Astrocyte of the cerebellum (primary cell): Measurements from ENCODE around the gene TMC3.

ENCODE experiments used
- DNase-seq: peaks from one replicate; pipeline ENCODE4 v3.0.0-alpha.2; 2011; ENCODE audit warnings: low read depth
- H3K4me3 ChIP-seq: 2 replicates; pipeline ENCODE4 v1.5.1; 2011; ENCODE audit warnings: mild to moderate bottlenecking, low read depth, low read length, moderate library complexity
- in situ Hi-C: cut with HindIII; loops from 2 replicates; pipeline ENCODE4 v1.10.0; 2017; ENCODE audit warnings: low sequenced_read_pairs
- TF ChIP-seq, protein P1 (sequence below): IDR thresholded peaks from 2 replicates; pipeline ENCODE4 v1.5.1; 2012; ENCODE audit warnings: low read length, low read depth, moderate library complexity, mild to moderate bottlenecking; ENCODE audit errors: missing control alignments

The TMC3 gene

DNA sequence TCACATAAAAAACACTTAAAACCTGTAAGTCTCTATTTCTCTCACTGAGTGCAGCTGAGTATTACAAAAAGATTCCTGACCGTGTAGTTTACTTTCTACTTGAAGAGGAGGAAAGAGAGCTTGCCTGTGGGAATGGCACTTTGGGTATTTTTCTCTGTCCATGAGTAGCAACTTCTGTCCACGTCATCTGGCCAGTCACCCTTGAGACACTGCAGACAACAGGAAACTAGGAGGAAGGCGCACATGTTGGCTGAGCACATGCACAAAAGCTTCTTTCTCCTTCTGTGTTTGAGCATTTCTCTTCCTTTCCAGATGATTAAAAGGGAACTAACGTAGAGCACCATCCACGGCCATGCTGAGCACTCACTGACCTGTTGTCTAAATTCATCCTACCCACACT, 69.8 kb downstream of the TMC3 start:
- H3K4me3 ChIP-seq: no peak overlapping the region
- in situ Hi-C loops: no loop called here
- DNase-seq: no peak
- TF ChIP-seq, protein P1, sequence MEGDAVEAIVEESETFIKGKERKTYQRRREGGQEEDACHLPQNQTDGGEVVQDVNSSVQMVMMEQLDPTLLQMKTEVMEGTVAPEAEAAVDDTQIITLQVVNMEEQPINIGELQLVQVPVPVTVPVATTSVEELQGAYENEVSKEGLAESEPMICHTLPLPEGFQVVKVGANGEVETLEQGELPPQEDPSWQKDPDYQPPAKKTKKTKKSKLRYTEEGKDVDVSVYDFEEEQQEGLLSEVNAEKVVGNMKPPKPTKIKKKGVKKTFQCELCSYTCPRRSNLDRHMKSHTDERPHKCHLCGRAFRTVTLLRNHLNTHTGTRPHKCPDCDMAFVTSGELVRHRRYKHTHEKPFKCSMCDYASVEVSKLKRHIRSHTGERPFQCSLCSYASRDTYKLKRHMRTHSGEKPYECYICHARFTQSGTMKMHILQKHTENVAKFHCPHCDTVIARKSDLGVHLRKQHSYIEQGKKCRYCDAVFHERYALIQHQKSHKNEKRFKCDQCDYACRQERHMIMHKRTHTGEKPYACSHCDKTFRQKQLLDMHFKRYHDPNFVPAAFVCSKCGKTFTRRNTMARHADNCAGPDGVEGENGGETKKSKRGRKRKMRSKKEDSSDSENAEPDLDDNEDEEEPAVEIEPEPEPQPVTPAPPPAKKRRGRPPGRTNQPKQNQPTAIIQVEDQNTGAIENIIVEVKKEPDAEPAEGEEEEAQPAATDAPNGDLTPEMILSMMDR: no peak

DNA sequence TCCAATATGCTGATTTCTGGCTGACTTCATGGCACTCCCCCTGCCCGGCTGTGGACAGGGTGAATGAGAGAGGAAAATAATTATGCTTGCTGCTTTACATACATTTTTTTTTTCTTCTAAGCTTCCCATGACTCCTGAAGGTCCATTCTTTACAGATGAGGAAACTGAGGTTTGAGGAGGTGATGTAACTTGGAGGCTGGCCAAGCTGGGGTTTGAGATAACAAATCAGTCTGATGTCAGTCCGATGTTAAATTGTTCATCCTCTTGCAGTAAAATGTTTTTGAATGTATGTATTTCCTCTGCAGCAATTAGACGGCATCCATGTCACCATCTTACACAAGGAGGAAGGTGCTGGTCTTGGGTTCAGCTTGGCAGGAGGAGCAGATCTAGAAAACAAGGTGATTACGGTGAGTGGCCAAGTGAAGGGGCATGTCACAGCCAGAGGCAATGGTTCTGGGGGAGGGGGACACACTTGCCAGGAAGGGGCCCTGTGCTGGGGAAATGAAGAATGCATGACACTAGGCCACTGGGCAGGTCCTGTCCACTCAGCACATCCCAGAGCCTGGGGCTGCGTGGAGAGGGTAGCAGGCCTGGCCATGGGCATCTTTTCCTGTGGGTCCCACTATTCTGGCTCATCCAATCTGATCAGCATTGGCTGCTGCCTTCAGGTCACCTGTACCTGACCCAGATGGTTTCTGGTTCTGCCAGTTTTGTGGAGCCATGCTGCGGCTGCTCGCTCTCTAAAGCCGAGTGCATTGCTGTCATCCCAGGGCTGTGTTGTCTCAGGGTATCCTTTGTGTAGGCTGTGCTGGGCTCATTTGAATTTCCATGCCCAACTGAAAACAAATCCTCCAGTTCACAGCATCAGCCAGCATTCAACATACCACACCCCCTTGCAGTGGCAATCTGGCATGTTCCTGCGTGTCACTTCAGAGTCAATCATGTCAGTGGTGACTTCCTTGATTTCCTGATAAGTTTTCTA, 70.5 kb downstream of the TMC3 start:
- in situ Hi-C loops: no loop called here
- TF ChIP-seq, protein P1: no peak
- no peak for DNase-seq
- no peak overlapping the region for H3K4me3 ChIP-seq

DNA sequence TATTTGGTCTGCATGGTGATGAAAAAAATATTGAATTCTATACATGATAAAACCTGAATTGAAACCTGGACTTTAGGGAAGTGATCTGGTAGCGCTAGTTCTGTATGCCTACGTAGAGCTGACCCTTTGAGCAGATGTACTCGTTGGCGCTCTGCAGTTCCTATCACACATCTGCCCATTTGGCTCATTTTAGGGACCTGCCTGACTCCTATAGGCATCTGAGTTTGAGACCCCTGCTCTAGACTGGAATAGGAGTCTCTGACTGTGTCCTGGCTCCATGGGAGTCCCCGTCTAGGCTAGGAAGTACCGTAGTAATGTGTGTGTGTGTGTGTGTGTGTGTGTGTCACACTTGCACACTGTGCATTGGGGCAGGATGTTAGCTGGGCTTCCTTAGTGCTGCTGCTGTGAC, 71.3 kb downstream of the TMC3 start:
- no peak overlapping the region for H3K4me3 ChIP-seq
- no peak for DNase-seq
- TF ChIP-seq, protein P1: no peak
- in situ Hi-C loops: no loop called here

DNA sequence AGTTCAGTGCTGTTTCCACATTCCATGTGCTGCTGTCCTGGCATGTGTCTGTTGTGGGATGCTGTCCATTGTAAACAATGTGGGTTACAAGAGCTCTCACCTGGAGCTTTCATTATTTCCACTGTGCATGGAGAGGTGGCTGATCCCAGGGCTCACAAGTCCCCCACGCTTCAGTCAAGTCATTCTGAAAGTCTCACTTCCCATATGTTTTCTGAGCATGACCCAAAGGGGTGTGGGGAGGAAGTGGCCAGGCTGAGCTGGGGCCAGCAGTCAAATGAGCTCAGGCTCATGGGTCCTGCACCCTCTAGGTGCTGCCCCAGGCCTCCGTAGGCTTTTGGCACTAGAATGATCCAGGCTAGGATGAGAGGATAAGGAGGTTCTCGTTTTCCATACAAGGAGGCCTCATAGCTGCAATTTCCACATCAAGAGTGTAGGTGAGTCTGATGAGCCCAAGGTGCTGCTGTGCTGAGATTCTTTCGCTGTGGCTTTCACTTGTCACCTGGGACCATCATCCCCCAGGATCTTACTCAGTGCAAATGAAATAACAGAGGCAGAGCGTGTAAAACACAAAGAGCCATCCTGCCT, 72.1 kb downstream of the TMC3 start:
- DNase-seq: no peak
- H3K4me3 ChIP-seq: no peak overlapping the region
- TF ChIP-seq, protein P1: no peak
- in situ Hi-C loops: no loop called here

DNA sequence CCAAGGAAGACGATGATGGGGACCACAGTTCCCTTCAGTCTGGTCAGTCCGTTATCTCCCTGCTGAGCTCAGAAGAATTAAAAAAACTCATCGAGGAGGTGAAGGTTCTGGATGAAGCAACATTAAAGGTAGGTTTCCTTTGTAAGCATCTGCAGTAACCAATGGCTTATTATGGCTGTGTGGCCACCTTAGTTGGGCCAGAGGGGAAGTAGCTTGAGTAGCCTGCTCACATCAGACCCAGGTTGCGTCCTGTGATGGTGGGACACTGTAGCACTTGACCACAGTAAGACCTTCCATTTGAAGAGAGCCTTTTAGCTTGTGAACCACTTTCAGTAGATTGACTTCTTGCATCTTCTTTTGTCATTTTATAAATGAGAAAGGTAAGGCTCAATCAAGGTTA, 72.6 kb downstream of the TMC3 start:
- in situ Hi-C loops: no loop called here
- H3K4me3 ChIP-seq: no peak overlapping the region
- TF ChIP-seq, protein P1: no peak
- no peak for DNase-seq

DNA sequence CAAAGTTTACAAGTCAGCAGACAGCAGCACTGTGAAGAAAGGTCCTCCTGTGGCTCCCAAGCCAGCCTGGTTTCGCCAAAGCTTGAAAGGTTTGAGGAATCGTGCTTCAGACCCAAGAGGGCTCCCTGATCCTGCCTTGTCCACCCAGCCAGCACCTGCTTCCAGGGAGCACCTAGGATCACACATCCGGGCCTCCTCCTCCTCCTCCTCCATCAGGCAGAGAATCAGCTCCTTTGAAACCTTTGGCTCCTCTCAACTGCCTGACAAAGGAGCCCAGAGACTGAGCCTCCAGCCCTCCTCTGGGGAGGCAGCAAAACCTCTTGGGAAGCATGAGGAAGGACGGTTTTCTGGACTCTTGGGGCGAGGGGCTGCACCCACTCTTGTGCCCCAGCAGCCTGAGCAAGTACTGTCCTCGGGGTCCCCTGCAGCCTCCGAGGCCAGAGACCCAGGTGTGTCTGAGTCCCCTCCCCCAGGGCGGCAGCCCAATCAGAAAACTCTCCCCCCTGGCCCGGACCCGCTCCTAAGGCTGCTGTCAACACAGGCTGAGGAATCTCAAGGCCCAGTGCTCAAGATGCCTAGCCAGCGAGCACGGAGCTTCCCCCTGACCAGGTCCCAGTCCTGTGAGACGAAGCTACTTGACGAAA, 74.3 kb downstream of the TMC3 start:
- in situ Hi-C loops: no loop called here
- no peak overlapping the region for H3K4me3 ChIP-seq

More for the DNA sequence above, 74.3 kb downstream of the TMC3 start:
- TF ChIP-seq, protein P1: no peak
- no peak for DNase-seq
